HG02943 (cell line): Measurements from ENCODE around the gene P2RY6.
"Not testable (repeated sequence)": the region's sequence is repeated elsewhere in the genome, so short reads cannot be mapped to it uniquely, and the experiment has no call there.

Experiments used
- ATAC-seq: cut with Tn5 transposase; IDR thresholded peaks from one replicate; pipeline ENCODE4 v1.9.1; 2021; ENCODE audit warnings: mild to moderate bottlenecking, low read depth, moderate library complexity; ENCODE audit not compliant: unreplicated experiment

P2RY6 gene

GRCh38 chr11:73271936-73272679 lies at the start of gene P2RY6:
Gene P2RY6, plus strand, starts transcription at chr11:73272338. Its CDS starts 24,181 bp downstream, at chr11:73296519.
- ATAC-seq = no peak

GRCh38 chr11:73223998-73224730 lies 48.0 kb upstream of the P2RY6 start:
- no peak for ATAC-seq

- no peak for ATAC-seq
These were observed 47.0 kb upstream of the P2RY6 start for GRCh38 chr11:73225001-73225686.

GRCh38 chr11:73225851-73226250 lies 46.3 kb upstream of the P2RY6 start:
- ATAC-seq = no peak

- no peak for ATAC-seq
These were observed 45.7 kb upstream of the P2RY6 start for GRCh38 chr11:73226297-73227006.

GRCh38 chr11:73227571-73228211 lies 44.4 kb upstream of the P2RY6 start:
- ATAC-seq = no peak

- ATAC-seq = no peak
These were observed 43.6 kb upstream of the P2RY6 start for GRCh38 chr11:73228268-73229134.

- no peak for ATAC-seq
These were observed 42.7 kb upstream of the P2RY6 start for GRCh38 chr11:73229321-73229895.

GRCh38 chr11:73229896-73230875 lies 42.0 kb upstream of the P2RY6 start:
- no peak for ATAC-seq

- ATAC-seq = no peak
These were observed 41.2 kb upstream of the P2RY6 start for GRCh38 chr11:73230931-73231330.

GRCh38 chr11:73232487-73232886 lies 39.7 kb upstream of the P2RY6 start:
- not testable (repeated sequence) for ATAC-seq

GRCh38 chr11:73233211-73233610 lies 38.9 kb upstream of the P2RY6 start:
- no peak for ATAC-seq

- ATAC-seq = no peak
These were observed 38.3 kb upstream of the P2RY6 start for GRCh38 chr11:73233692-73234470.

- ATAC-seq = no peak
These were observed 37.5 kb upstream of the P2RY6 start for GRCh38 chr11:73234471-73235181.

GRCh38 chr11:73235236-73235786 lies 36.8 kb upstream of the P2RY6 start:
- no peak for ATAC-seq

- ATAC-seq = no peak
These were observed 35.9 kb upstream of the P2RY6 start for GRCh38 chr11:73236205-73236765.
